Forelimb muscle (tissue), 1 donor: ENCODE measurements around the gene SCN10A. TPM values are rescaled to one million over a fixed set of nuclear protein-coding genes. Genes with fewer than 3 reads are reported as not detected.

Source experiments
- DNase-seq: peaks from one replicate; pipeline ENCODE4 v3.0.0-alpha.2; 2013; ENCODE audit warnings: low read depth
- polyA plus RNA-seq: library from polyadenylated mRNA; unstranded; fragments of 120-200 nt; gene quantifications from one replicate; pipeline ENCODE4 v1.2.1, GENCODE V29; 2013; ENCODE audit not compliant: insufficient read length

Gene SCN10A
- polyA plus RNA-seq, 1 donor: not detected

DNA sequence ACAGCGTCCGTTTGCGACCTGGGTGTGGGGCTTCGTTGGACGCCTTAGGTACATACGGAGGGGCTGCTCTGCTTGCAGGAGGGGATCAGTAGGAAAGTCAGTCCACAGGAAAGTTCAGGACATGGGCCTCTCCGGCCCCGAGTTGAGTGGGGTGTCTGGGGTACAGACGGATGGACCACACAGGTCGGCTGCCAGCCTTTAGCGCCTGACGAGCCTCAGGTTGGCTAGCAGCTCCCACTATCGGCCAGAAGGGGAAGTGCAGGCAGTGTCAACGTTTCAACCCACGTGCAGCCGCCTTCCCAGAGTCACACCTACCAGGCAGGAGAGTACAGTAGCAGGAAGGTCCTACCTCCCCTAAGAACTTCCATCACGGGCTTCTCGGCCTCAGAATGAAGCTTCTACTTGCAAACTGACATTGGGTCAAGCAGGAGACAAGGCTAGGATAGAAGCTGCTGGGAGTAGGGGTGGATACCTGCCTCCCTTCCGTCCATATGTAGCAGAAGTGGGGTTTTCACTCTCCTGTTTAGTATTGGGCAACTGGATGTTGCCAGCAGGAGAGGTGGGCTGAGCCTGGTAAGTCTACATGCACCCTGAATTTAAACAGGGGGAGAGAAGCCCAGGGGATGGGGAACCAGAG is 164.7 kb downstream of the SCN10A start:
- DNase-seq: peak; percentile 9

GRCh38 chr3:38650248-38650951 is 165.6 kb downstream of the SCN10A start:
- no peak for DNase-seq

DNA sequence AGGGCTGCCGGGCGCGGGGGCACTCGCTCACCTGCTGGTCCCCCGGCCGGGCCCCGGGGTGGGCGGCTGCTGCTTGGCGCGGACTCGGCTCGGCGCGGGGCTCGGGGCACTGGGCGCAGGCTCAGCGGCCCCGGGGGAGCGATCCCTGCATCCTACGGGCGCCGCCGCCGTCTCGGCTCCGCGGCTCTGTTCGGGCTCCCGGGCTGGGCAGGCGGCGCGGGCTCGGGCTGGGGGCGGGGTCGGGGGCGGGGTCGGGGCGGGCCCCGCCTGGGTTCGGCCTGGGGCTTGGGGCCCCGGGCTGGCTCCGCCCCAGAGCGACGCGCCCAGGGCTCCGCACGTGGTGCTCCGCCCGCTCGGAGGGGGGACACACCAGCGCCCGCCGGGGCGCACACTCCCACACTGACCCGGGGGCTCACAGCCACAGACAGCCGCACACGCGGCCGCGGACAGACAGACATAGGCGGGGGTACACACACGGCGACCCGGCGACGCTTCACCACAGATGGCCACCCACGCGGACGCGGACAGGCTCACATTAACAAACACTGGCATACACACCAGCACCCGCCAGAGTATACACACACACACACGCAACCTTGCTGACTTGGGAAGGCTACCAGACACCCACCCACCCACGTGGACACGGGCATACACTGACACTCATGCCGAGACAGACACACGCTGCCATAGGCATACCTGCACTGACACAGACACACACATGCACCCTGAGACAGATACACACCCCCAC is 166.3 kb downstream of the SCN10A start, which contains the start of gene SCN5A:
TSS of gene SCN5A (minus strand) at position 188 of the 748 bp plus-strand sequence. CDS start 16,380 bp downstream, outside the sequence.
- peak; percentile 13 for DNase-seq

- DNase-seq: no peak
Observed at GRCh38 chr3:38648659-38649499, 167.1 kb downstream of the SCN10A start.

GRCh38 chr3:38648024-38648658 is 167.9 kb downstream of the SCN10A start:
- no peak for DNase-seq

- no peak for DNase-seq
Observed at GRCh38 chr3:38647217-38647970, 168.6 kb downstream of the SCN10A start.

Other genes starting within 250 kb of the SCN10A start
- gene SCN5A, start 166.5 kb downstream of the SCN10A start, polyA plus RNA-seq: 5.9 TPM
- 2.5 TPM for gene SCN11A, start 235.7 kb upstream of the SCN10A start, polyA plus RNA-seq
- 39.0 TPM for gene WDR48, start 235.8 kb upstream of the SCN10A start, polyA plus RNA-seq